ENCODE data around the gene FGFR3.

FGFR3 gene

GRCh38 chr4:1803523-1804423 is 10.7 kb downstream of the FGFR3 start:
- DNase-seq, result no peak

- no peak for DNase-seq
Measured at GRCh38 chr4:1804638-1805492, 11.8 kb downstream of the FGFR3 start.

GRCh38 chr4:1805493-1806222 is 12.6 kb downstream of the FGFR3 start:
- no peak for DNase-seq

GRCh38 chr4:1806223-1806564 is 13.1 kb downstream of the FGFR3 start:
- DNase-seq, result no peak

- no peak for DNase-seq
Measured at GRCh38 chr4:1806596-1807331, 13.7 kb downstream of the FGFR3 start.

- DNase-seq, result no peak
Measured at GRCh38 chr4:1807332-1807777, 14.3 kb downstream of the FGFR3 start.

- DNase-seq, result no peak
Measured at GRCh38 chr4:1808396-1808795, 15.3 kb downstream of the FGFR3 start.

GRCh38 chr4:1808851-1809753 is 16.0 kb downstream of the FGFR3 start:
- no peak for DNase-seq

GRCh38 chr4:1809754-1810502 is 16.8 kb downstream of the FGFR3 start:
- DNase-seq, result peak; percentile 70

- no peak for DNase-seq
Measured at GRCh38 chr4:1810765-1811164, 17.7 kb downstream of the FGFR3 start.

- no peak for DNase-seq
Measured at GRCh38 chr4:1812720-1813119, 19.6 kb downstream of the FGFR3 start.

- no peak for DNase-seq
Measured at GRCh38 chr4:1813231-1813630, 20.1 kb downstream of the FGFR3 start.

GRCh38 chr4:1813915-1814314 is 20.8 kb downstream of the FGFR3 start:
- DNase-seq, result no peak

- no peak for DNase-seq
Measured at GRCh38 chr4:1814453-1814852, 21.4 kb downstream of the FGFR3 start.

- no peak for DNase-seq
Measured at GRCh38 chr4:1815096-1815996, 22.3 kb downstream of the FGFR3 start.

GRCh38 chr4:1815997-1816860 is 23.1 kb downstream of the FGFR3 start:
- DNase-seq, result no peak

GRCh38 chr4:1819284-1819683 is 26.2 kb downstream of the FGFR3 start:
- DNase-seq, result no peak

GRCh38 chr4:1819816-1820215 is 26.7 kb downstream of the FGFR3 start:
- DNase-seq, result no peak

All from stimulated activated CD4-positive, alpha-beta T cell treated with anti-CD3 and anti-CD28 coated beads, Interleukin-4, amount 100 ng/mL, for 1 hour (primary cell).